ENCODE data around the gene ZNF777.

The ZNF777 gene

GRCh38 chr7:149475121-149476045, 14.5 kb upstream of the ZNF777 start:
- DNase-seq, result no peak

- no peak for DNase-seq
Observed at GRCh38 chr7:149474309-149475120, 13.7 kb upstream of the ZNF777 start.

- DNase-seq, result no peak
Observed at GRCh38 chr7:149473251-149473650, 12.4 kb upstream of the ZNF777 start.

GRCh38 chr7:149471289-149471953, 10.6 kb upstream of the ZNF777 start:
- DNase-seq, result no peak

GRCh38 chr7:149469806-149470205, 8.9 kb upstream of the ZNF777 start:
- no peak for DNase-seq

- DNase-seq, result no peak
Observed at GRCh38 chr7:149468208-149468607, 7.3 kb upstream of the ZNF777 start.

GRCh38 chr7:149467321-149467859, 6.5 kb upstream of the ZNF777 start:
- no peak for DNase-seq

- no peak for DNase-seq
Observed at GRCh38 chr7:149466364-149466763, 5.5 kb upstream of the ZNF777 start.

- no peak for DNase-seq
Observed at GRCh38 chr7:149463500-149464161, 2.8 kb upstream of the ZNF777 start.

GRCh38 chr7:149462101-149462520, 1.2 kb upstream of the ZNF777 start:
- no peak for DNase-seq

GRCh38 chr7:149459540-149460452, 1.1 kb downstream of the ZNF777 start:
- no peak for DNase-seq

- no peak for DNase-seq
Observed at GRCh38 chr7:149459201-149459539, 1.7 kb downstream of the ZNF777 start.

GRCh38 chr7:149458235-149458634, 2.6 kb downstream of the ZNF777 start:
- DNase-seq, result no peak

GRCh38 chr7:149457766-149458165, 3.1 kb downstream of the ZNF777 start:
- no peak for DNase-seq

- no peak for DNase-seq
Observed at GRCh38 chr7:149456506-149457421, 4.1 kb downstream of the ZNF777 start.

GRCh38 chr7:149455175-149455950, 5.5 kb downstream of the ZNF777 start:
- DNase-seq, result no peak

GRCh38 chr7:149454750-149455149, 6.1 kb downstream of the ZNF777 start:
- no peak for DNase-seq

GRCh38 chr7:149454006-149454405, 6.9 kb downstream of the ZNF777 start:
- no peak for DNase-seq

GRCh38 chr7:149450821-149451220, 10.0 kb downstream of the ZNF777 start:
- DNase-seq, result no peak

GRCh38 chr7:149449897-149450296, 11.0 kb downstream of the ZNF777 start:
- no peak for DNase-seq

All from NCI-H1105 (cell line).